Glutamatergic neuron (in vitro differentiated cells): Measurements from ENCODE around the gene KANSL2. TPM values are rescaled to one million over a fixed set of nuclear protein-coding genes. Genes with fewer than 3 reads are reported as not detected.

Source experiments
- DNase-seq: peaks from one replicate; pipeline ENCODE4 v3.0.0; 2022
- H3K27ac Mint-ChIP-seq: one replicate; pipeline ENCODE4 v1.8.0; 2020; ENCODE audit warnings: mild to moderate bottlenecking, mixed read lengths, inconsistent platforms; ENCODE audit not compliant: unreplicated experiment
- H3K27me3 Mint-ChIP-seq: one replicate; pipeline ENCODE4 v1.8.0; 2020; ENCODE audit warnings: mild to moderate bottlenecking, moderate library complexity, mixed read lengths, inconsistent platforms; ENCODE audit not compliant: unreplicated experiment
- H3K36me3 Mint-ChIP-seq: one replicate; pipeline ENCODE4 v1.8.0; 2020; ENCODE audit warnings: mild to moderate bottlenecking, mixed read lengths, inconsistent platforms; ENCODE audit not compliant: unreplicated experiment
- H3K4me1 Mint-ChIP-seq: one replicate; pipeline ENCODE4 v1.8.0; 2020; ENCODE audit warnings: mild to moderate bottlenecking, low read depth, mixed read lengths, inconsistent platforms; ENCODE audit not compliant: unreplicated experiment
- H3K4me3 Mint-ChIP-seq: one replicate; pipeline ENCODE4 v1.8.0; 2020; ENCODE audit warnings: mild to moderate bottlenecking, mixed read lengths, inconsistent platforms; ENCODE audit not compliant: unreplicated experiment
- H3K9me3 Mint-ChIP-seq: one replicate; pipeline ENCODE4 v1.8.0; 2020; ENCODE audit warnings: mild to moderate bottlenecking, moderate library complexity, mixed read lengths, inconsistent platforms; ENCODE audit not compliant: unreplicated experiment
- CTCF ChIP-seq: fragments of 200-600 bp; sonication (generic); IDR thresholded peaks from one replicate; pipeline ENCODE4 v1.5.0; 2021; ENCODE audit not compliant: partially characterized antibody, unreplicated experiment
- total RNA-seq: library from RNA; stranded (reverse); fragmentation: NEBNext Ultra II Directional; extraction: Animal tissue kit (Norgen Biotek cat#: 25700); gene quantifications from one replicate; pipeline ENCODE4 v1.2.1, GENCODE V29; 2021; ENCODE audit not compliant: unreplicated experiment

The KANSL2 gene
- total RNA-seq, 1 donor from 2014 or later: 48.9 TPM

GRCh38 chr12:48695859-48696258 is 13.8 kb upstream of the KANSL2 start:
- Mint-ChIP-seq H3K27me3 (no peaks in the 10 kb centered on the region), H3K4me3 (no peak overlapping the region), H3K9me3 (no peaks in the 10 kb centered on the region), H3K36me3 (no peaks in the 10 kb centered on the region), H3K4me1 (no peaks in the 10 kb centered on the region), H3K27ac (no peak overlapping the region)
- no peak for DNase-seq
- TF ChIP-seq CTCF: no peak

- no peak for DNase-seq
- no peak overlapping the region for H3K4me3 Mint-ChIP-seq
- no peak for TF ChIP-seq CTCF
- H3K9me3 Mint-ChIP-seq: no peaks in the 10 kb centered on the region
- H3K4me1 Mint-ChIP-seq: no peaks in the 10 kb centered on the region
- H3K27me3 Mint-ChIP-seq: no peaks in the 10 kb centered on the region
- H3K27ac Mint-ChIP-seq: no peak overlapping the region
- H3K36me3 Mint-ChIP-seq: no peaks in the 10 kb centered on the region
Measured at GRCh38 chr12:48694038-48694437, 12.0 kb upstream of the KANSL2 start.

DNA sequence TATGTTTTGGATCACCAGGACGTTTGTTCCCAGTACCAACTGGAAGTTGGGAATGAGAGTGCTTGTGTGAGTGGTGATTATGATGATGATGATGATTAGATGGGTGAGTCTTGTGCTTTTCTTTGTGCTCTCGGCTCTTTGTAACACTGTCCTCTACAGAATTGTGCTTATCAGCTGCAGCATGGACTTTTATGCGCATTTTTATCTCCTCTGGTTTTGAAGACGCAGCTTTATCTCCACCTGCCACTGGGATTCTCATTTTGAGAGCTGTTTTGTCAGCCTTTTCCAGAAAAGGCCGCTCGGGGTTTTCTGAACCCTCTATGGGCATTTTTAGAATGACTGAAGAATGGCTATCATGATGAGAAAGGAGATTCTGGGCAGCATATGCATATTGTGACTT is 11.5 kb upstream of the KANSL2 start:
- no peak for TF ChIP-seq CTCF
- Mint-ChIP-seq H3K36me3 (no peaks in the 10 kb centered on the region), H3K27me3 (no peaks in the 10 kb centered on the region), H3K9me3 (no peaks in the 10 kb centered on the region), H3K4me1 (no peaks in the 10 kb centered on the region), H3K27ac (no peak overlapping the region), H3K4me3 (no peak overlapping the region)
- DNase-seq: no peak

GRCh38 chr12:48691826-48692487 is 9.9 kb upstream of the KANSL2 start:
- Mint-ChIP-seq H3K4me3 (no peak overlapping the region), H3K9me3 (no peaks in the 10 kb centered on the region), H3K4me1 (no peaks in the 10 kb centered on the region), H3K27ac (no peak overlapping the region), H3K27me3 (no peaks in the 10 kb centered on the region), H3K36me3 (no peaks in the 10 kb centered on the region)
- TF ChIP-seq CTCF: no peak
- DNase-seq: no peak

DNA sequence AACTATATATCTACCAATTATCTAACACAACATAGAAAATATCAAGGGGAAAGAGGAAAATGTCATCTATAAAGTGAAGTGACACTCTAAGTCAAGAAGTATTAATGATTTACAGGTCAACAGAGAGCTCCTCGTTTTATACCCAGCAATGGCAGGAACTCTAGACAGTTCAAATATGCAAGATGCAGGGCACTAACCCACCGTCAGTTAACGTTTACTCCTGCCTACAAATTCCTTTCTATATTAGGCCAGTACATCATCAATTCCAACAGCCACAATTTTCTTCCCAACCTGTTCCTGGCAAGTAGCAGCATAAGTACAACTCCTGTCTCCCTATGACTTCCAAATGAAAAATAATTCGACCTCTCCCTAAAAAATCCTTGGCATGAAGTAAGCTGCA is 9.0 kb upstream of the KANSL2 start:
- Mint-ChIP-seq H3K4me1 (no peaks in the 10 kb centered on the region), H3K9me3 (peaks cover 2% of the 10 kb centered on the region), H3K36me3 (no peaks in the 10 kb centered on the region), H3K4me3 (no peak overlapping the region), H3K27me3 (no peaks in the 10 kb centered on the region), H3K27ac (no peak overlapping the region)
- TF ChIP-seq CTCF: no peak
- DNase-seq: no peak
